Measurements from ENCODE around the gene PIGQ. TPM values are rescaled to one million over a fixed set of nuclear protein-coding genes. Genes with fewer than 3 reads are reported as not detected.

Gene PIGQ
- total and polyA plus RNA-seq, 2 of the 13 experiments (the other 11 are each of a cell fraction or from before 2014, with no cell fraction given): 7.7 to 19.7 TPM

- TF ChIP-seq HNRNPLL (IDR thresholded peaks at IDR 0.05; ENCODE audit: low read depth, low read length, poor library complexity, severe bottlenecking) (peak; percentile 99), HES4 (CRISPR knock-in tag; IDR thresholded peaks at IDR 0.05; ENCODE audit: borderline replicate concordance) (peak; percentile 83), ZNF549 (CRISPR knock-in tag; IDR thresholded peaks at IDR 0.05) (0 out of 2 replicates have a peak, but pooled peaks have one; percentile 4), NFATC3 (CRISPR knock-in tag; IDR thresholded peaks at IDR 0.05) (no peak), ZNF780A (CRISPR knock-in tag; IDR thresholded peaks at IDR 0.05) (no peak), SMARCE1 (IDR thresholded peaks at IDR 0.05; ENCODE audit: borderline replicate concordance) (no peak), DR1 (CRISPR knock-in tag; IDR thresholded peaks at IDR 0.05) (no peak)
- TF ChIP-seq, protein P1, sequence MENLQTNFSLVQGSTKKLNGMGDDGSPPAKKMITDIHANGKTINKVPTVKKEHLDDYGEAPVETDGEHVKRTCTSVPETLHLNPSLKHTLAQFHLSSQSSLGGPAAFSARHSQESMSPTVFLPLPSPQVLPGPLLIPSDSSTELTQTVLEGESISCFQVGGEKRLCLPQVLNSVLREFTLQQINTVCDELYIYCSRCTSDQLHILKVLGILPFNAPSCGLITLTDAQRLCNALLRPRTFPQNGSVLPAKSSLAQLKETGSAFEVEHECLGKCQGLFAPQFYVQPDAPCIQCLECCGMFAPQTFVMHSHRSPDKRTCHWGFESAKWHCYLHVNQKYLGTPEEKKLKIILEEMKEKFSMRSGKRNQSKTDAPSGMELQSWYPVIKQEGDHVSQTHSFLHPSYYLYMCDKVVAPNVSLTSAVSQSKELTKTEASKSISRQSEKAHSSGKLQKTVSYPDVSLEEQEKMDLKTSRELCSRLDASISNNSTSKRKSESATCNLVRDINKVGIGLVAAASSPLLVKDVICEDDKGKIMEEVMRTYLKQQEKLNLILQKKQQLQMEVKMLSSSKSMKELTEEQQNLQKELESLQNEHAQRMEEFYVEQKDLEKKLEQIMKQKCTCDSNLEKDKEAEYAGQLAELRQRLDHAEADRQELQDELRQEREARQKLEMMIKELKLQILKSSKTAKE (CRISPR knock-in tag; IDR thresholded peaks at IDR 0.05; ENCODE audit: borderline replicate concordance): no peak
These were observed 42.5 kb upstream of the PIGQ start, which contains the start of gene CAPN15 (continued) for GRCh38 chr16:527015-527903.

All from HepG2 (cell line).